GM18526 (cell line): ENCODE results near the gene ZNF540.

ENCODE experiments used
- POLR2A ChIP-seq: IDR thresholded peaks from 3 replicates; pipeline ENCODE4 v1.6.1; 2011; ENCODE audit not compliant: insufficient read length; ENCODE audit errors: extremely low read depth

Gene ZNF540

GRCh38 chr19:37594304-37594981, at the start of gene ZNF540, which contains the start of gene ZNF571:
ZNF540 (plus strand) TSS chr19:37594876; CDS start chr19:37598448, 3,572 bp downstream.
ZNF571 (minus strand) TSS chr19:37594792; CDS start chr19:37586676, 8,116 bp downstream.
- TF ChIP-seq POLR2A = no peak

GRCh38 chr19:37551129-37551993, 43.3 kb upstream of the ZNF540 start:
- peak; percentile 73 for TF ChIP-seq POLR2A

DNA sequence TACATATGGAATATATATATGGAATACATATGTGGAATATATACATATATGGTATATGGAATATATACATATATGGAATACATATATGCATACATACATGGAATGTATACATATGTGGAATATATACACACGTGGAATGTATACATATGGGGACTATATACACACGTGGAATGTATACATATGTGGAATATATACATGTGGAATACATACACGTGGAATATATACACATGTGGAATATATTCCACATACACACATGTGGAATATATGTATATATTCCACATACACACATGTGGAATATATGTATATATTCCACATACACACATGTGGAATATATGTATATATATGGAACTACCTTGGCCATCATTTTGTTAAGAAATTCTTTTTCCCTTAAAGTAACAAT, 31.2 kb upstream of the ZNF540 start:
- TF ChIP-seq POLR2A = no peak

DNA sequence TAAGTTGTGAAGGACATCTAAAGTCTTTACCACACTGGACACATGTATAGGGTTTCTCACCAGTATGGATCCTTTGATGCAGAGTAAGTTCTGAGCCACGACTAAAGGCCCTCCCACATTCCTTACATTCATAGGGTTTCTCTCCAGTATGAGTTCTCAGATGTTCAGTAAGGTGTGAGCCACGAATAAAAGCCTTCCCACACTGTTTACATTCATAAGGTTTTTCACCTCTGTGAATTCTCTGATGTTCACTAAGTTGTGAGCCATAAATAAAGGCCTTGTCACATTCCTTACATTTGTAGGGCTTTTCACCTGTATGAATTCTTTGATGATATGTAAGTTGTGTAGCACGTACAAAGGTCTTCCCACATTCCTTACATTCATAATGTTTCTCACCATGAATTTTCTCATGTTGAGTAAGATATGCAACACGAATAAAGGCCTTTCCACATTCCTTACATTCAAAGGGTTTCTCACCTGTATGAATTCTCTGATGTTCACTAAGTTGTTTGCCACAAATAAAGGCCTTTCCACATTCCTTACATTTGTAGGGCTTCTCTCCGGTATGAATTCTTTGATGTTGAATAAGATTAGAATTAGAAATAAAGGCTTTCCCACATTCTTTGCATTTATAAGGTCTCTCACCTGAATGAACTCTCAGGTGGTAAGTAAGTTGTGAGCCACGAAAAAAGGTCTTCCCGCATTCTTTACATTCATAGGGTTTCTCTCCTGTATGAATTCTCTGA, 29.9 kb upstream of the ZNF540 start:
- TF ChIP-seq POLR2A = no peak

DNA sequence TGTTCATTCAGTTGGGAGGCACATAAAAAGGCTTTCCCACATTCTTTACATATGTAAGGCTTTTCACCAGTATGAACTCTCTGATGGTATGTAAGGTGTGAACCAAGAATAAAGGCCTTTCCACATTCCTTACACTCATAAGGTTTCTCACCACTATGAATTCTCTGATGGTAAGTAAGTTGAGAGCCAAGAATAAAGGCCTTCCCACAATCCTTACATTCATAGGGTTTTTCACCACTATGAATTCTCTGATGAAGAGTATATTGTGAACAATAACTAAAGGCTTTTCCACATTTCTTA, 29.4 kb upstream of the ZNF540 start:
- TF ChIP-seq POLR2A = no peak

DNA sequence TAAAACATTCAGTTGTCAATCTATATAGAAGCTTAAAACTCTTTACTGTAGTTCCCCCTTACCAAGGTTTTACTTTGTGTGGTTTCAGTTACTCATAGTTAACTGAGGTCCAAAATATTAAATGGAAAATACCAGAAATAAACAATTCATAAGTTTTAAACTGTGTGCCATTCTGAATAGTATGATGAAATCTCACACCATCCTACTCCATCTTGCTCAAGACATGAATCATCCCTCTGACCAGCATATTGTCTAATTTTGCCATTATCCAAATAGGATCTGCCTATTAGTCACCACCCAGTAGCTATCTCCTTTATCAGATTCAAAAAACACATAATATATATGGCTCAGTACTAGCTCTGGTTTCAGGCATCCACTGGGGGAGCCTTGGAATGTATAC, 22.5 kb upstream of the ZNF540 start:
- no peak for TF ChIP-seq POLR2A

- TF ChIP-seq POLR2A = no peak
Measured at GRCh38 chr19:37583340-37583739, 11.3 kb upstream of the ZNF540 start.

DNA sequence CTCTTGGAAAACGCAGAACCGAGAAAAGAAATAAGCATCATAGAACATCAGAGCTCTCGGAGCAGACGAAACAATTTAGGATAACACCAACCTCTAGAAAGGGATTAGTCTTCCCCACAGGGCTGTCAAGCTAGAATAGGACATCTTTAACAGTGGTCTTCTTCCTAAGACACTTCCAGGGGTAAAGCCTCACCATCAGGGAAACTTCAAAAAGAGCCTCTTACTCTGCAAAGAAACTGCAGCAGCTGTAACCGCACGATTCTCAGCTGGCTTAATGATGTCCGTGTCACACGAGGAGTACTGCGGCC, 726 bp upstream of the ZNF540 start:
- no peak for TF ChIP-seq POLR2A

GRCh38 chr19:37594982-37595382, 306 bp downstream of the ZNF540 start:
- no peak for TF ChIP-seq POLR2A

- no peak for TF ChIP-seq POLR2A
Measured at GRCh38 chr19:37635076-37636056, 40.7 kb downstream of the ZNF540 start.

DNA sequence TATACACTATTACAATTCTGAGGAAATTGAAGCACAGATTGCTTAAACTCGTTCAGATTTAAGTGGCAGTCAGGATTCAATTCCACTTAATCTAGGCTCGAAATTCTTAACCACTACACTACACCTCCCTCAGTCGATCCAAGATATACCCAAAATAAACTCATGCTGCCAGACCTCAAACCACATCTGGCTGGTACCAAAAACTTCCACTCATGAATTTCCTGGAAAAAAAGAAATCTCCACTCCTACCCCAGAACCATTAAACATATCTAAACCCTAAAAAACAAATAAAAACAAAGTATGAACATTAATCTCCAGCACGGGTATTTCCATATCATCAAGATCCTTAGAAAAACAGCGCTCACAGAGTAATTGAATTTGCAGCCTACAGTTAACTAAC, 59.4 kb downstream of the ZNF540 start:
- TF ChIP-seq POLR2A = no peak

GRCh38 chr19:37654629-37655300, 60.1 kb downstream of the ZNF540 start:
- peak; percentile 39 for TF ChIP-seq POLR2A

- no peak for TF ChIP-seq POLR2A
Measured at GRCh38 chr19:37655301-37655688, 60.6 kb downstream of the ZNF540 start, which contains the start of gene ZFP30. ZFP30 (minus strand) TSS chr19:37655465; CDS start chr19:37647822, 7,643 bp downstream.

GRCh38 chr19:37655689-37656371, 61.2 kb downstream of the ZNF540 start:
- TF ChIP-seq POLR2A = peak; percentile 64
